Tibial nerve (tissue), 4 donors: Measurements from ENCODE around the gene PARP1.
"Not testable (repeated sequence)": the region's sequence is repeated elsewhere in the genome, so short reads cannot be mapped to it uniquely, and the experiment has no call there.

Experiments
- EP300 ChIP-seq, 2 donors: sonication (generic); formaldehyde crosslinking; IDR thresholded peaks; one replicate each; pipeline ENCODE4 v1.6.1; 2017; ENCODE audit warnings: antibody characterized with exemption in 2 of 2, mild to moderate bottlenecking in 1 of 2
- TF ChIP-seq, protein P1 (sequence below), 5 experiments: fragments of 200-600 bp in 3 of 5; fragments of 450-650 bp in 2 of 5; sonication (generic) in 3 of 5; IDR thresholded peaks; one replicate each; pipeline ENCODE4 v1.5.1; 2016 to 2019; ENCODE audit warnings: antibody characterized with exemption in 5 of 5, mild to moderate bottlenecking in 3 of 5, moderate library complexity in 2 of 5

DNA sequence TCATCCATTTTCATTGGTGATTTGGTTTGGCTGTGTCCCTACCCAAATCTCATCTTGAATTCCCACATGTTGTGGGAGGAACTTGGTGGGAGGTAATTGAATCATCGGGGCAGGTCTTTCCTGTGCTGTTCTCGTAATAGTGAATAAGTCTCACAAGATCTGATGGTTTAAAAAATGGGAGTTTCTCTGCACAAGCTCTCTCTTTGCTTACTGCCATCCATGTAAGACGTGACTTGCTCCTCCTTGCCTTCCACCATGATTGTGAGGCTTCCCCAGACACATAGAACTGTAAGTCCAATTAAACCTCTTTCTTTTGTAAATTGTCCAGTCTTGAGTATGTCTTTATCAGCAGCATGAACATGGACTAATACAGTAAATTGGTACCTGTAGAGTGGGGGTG, 67.8 kb downstream of the PARP1 start:
- TF ChIP-seq EP300 (IDR thresholded peaks at IDR 0.05): not testable (repeated sequence)
- TF ChIP-seq, protein P1, sequence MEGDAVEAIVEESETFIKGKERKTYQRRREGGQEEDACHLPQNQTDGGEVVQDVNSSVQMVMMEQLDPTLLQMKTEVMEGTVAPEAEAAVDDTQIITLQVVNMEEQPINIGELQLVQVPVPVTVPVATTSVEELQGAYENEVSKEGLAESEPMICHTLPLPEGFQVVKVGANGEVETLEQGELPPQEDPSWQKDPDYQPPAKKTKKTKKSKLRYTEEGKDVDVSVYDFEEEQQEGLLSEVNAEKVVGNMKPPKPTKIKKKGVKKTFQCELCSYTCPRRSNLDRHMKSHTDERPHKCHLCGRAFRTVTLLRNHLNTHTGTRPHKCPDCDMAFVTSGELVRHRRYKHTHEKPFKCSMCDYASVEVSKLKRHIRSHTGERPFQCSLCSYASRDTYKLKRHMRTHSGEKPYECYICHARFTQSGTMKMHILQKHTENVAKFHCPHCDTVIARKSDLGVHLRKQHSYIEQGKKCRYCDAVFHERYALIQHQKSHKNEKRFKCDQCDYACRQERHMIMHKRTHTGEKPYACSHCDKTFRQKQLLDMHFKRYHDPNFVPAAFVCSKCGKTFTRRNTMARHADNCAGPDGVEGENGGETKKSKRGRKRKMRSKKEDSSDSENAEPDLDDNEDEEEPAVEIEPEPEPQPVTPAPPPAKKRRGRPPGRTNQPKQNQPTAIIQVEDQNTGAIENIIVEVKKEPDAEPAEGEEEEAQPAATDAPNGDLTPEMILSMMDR (IDR thresholded peaks at IDR 0.05): not testable (repeated sequence)
